Measurements from ENCODE around the gene TOPBP1. TPM values are rescaled to one million over a fixed set of nuclear protein-coding genes. Genes with fewer than 3 reads are reported as not detected.
A peak's percentile ranks its signal among the peaks of the same experiment; 100 is the strongest.

The TOPBP1 gene
- total RNA-seq, 1 donor from 2014 or later = 40.3 TPM

DNA sequence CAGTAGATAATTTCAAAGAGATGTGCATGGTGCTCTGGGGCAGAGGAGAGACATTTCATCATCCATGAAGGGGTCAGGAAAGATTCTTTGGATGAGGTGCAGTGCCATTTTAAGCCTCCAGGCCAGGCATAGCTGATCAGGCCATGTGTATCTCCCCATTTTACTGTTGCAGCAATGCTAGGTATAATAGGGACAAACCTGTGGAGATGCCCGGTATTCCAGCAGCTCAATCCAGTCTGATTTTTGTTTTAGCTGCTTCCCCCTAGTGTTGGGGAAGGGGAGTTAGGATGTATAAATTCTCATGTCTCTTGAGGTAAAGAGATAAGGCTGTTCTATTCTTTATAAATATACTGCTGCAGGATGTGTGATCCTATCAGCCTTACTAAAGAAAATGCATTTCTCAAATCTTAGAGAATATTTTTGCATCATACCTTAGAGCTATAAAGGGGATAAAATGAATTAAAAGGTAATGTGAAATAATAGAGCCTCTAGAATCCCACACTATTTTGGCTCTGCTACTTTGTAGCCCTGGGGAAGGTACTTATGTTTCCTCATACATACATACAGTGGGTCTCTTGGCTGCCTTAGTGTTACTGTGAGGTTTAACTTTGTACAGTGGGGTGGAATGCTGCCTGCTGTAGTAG lies 83.1 kb downstream of the TOPBP1 start:
- Mint-ChIP-seq H3K27me3 (ENCODE audit: low read depth) (no peaks in the 10 kb centered on the region), H3K36me3 (peaks cover 26% of the 10 kb centered on the region), H3K4me3 (no peak overlapping the region), H3K27ac (peak overlapping the region; percentile 53), H3K9me3 (no peaks in the 10 kb centered on the region), H3K4me1 (peaks cover 31% of the 10 kb centered on the region)
- no peak for TF ChIP-seq CTCF (IDR thresholded peaks at IDR 0.05; ENCODE audit: unreplicated experiment)
- DNase-seq (ENCODE audit: low spot score in 2 of 2, unreplicated experiment in 2 of 2) = no peak

DNA sequence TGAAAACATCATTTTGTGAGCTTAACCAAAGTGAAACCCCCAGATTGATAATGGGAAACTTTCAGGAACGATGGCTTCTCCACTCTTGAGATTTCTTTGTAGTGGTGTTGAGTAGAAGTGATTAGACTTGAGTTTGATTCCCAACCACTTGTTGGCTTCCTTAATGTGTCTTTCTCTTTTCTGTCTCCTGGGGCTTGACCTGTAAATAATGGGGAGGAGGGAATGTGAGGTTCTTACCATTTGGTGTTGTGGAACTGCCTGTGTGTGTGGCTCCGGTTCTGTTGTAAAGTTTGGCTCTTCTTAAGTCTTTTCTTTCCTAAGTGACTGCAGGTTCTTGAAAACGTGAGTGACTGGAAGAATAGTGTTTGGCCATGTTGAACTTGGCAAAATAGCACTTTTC lies 85.6 kb downstream of the TOPBP1 start:
- peaks cover 19% of the 10 kb centered on the region for H3K36me3 Mint-ChIP-seq
- no peak for DNase-seq (ENCODE audit: low spot score in 2 of 2, unreplicated experiment in 2 of 2)
- H3K4me3 Mint-ChIP-seq = peak overlapping the region; percentile 43
- no peaks in the 10 kb centered on the region for H3K27me3 Mint-ChIP-seq (ENCODE audit: low read depth)
- no peaks in the 10 kb centered on the region for H3K9me3 Mint-ChIP-seq
- H3K27ac Mint-ChIP-seq = peak overlapping the region; percentile 55
- H3K4me1 Mint-ChIP-seq = peaks cover 41% of the 10 kb centered on the region
- no peak for TF ChIP-seq CTCF (IDR thresholded peaks at IDR 0.05; ENCODE audit: unreplicated experiment)

GRCh38 chr3:133575086-133575485 lies 86.7 kb downstream of the TOPBP1 start:
- H3K4me1 Mint-ChIP-seq = peaks cover 51% of the 10 kb centered on the region
- no peak for TF ChIP-seq CTCF (IDR thresholded peaks at IDR 0.05; ENCODE audit: unreplicated experiment)
- H3K27me3 Mint-ChIP-seq (ENCODE audit: low read depth) = no peaks in the 10 kb centered on the region
- peak overlapping the region; percentile 98 for H3K27ac Mint-ChIP-seq
- peak overlapping the region; percentile 89 for H3K4me3 Mint-ChIP-seq
- H3K36me3 Mint-ChIP-seq = peaks cover 18% of the 10 kb centered on the region
- H3K9me3 Mint-ChIP-seq = no peaks in the 10 kb centered on the region
- DNase-seq (ENCODE audit: low spot score in 2 of 2, unreplicated experiment in 2 of 2) = no peak

DNA sequence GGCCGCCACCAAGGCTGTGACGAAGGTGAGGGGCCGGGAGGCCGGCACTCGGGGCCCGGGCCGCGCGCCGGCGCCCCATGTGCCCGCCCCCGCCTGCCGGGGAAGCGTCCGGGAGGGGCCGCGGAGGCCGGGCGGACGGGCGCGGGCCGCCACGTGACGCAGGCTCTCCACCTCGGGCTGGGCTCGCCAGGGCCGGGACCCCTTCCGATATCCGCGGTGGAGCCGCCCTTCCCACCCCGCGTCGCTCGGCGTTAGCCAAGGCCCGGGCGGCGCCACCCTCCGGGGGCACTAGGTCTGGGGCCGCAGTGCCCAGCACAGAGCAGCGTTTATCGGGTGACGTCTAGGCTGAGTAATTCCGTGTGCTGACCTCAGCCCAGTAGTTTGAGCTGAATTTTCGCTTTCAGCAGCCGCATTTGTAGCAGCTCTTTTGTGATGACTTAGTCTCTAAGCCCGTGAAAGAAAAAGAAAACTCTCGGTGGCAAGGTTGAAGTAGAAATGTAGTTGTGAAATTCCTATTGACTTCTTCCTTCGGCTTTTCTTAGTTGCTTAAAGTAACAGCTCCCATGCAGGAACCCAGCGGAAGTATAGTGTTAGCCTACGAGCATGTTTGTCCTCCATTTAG lies 87.4 kb downstream of the TOPBP1 start:
- Mint-ChIP-seq H3K27ac (peak overlapping the region; percentile 98), H3K4me1 (peaks cover 56% of the 10 kb centered on the region), H3K36me3 (peaks cover 17% of the 10 kb centered on the region), H3K27me3 (ENCODE audit: low read depth) (no peaks in the 10 kb centered on the region), H3K9me3 (no peaks in the 10 kb centered on the region), H3K4me3 (peak overlapping the region; percentile 89)
- peak; percentile 35 to 66 for DNase-seq (ENCODE audit: low spot score in 2 of 2, unreplicated experiment in 2 of 2)
- TF ChIP-seq CTCF (IDR thresholded peaks at IDR 0.05; ENCODE audit: unreplicated experiment) = no peak

- Mint-ChIP-seq H3K4me3 (peak within 1 kb of the TSS; percentile 89), H3K9me3 (no peaks in the 10 kb centered on the region), H3K27ac (peak within 1 kb of the TSS; percentile 98), H3K4me1 (peaks cover 56% of the 10 kb centered on the region), H3K36me3 (peaks cover 17% of the 10 kb centered on the region), H3K27me3 (ENCODE audit: low read depth) (no peaks in the 10 kb centered on the region)
- no peak for TF ChIP-seq CTCF (IDR thresholded peaks at IDR 0.05; ENCODE audit: unreplicated experiment)
- no peak for DNase-seq (ENCODE audit: low spot score in 2 of 2, unreplicated experiment in 2 of 2)
Measured at GRCh38 chr3:133573629-133574194, 88.0 kb downstream of the TOPBP1 start, which contains the start of gene CDV3. CDV3 (plus strand) TSS chr3:133573686; CDS start chr3:133574045, 359 bp downstream.
